ENCODE measurements around the gene CNN2. TPM values are rescaled to one million over a fixed set of nuclear protein-coding genes. Genes with fewer than 3 reads are reported as not detected.

CNN2 gene
- total RNA-seq, 1 donor, result 508 TPM

DNA sequence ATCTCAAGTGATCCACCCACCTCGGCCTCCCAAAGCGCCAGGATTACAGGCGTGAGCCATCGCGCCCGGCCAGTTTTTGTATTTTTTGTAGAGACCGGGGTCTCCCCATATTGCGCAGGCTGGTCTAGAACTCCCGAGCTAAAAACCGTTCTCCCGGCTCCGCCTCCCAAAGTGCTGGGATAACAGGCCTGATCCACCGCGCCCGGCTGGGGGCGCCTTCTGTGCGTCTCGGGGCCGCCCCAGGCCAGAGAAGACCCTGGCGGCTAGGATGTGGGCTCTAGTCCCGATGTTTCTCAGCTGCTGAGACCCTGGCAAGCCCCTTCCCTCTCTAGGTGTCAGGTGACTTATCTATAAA, 44.1 kb downstream of the CNN2 start:
- TF ChIP-seq, protein P1, sequence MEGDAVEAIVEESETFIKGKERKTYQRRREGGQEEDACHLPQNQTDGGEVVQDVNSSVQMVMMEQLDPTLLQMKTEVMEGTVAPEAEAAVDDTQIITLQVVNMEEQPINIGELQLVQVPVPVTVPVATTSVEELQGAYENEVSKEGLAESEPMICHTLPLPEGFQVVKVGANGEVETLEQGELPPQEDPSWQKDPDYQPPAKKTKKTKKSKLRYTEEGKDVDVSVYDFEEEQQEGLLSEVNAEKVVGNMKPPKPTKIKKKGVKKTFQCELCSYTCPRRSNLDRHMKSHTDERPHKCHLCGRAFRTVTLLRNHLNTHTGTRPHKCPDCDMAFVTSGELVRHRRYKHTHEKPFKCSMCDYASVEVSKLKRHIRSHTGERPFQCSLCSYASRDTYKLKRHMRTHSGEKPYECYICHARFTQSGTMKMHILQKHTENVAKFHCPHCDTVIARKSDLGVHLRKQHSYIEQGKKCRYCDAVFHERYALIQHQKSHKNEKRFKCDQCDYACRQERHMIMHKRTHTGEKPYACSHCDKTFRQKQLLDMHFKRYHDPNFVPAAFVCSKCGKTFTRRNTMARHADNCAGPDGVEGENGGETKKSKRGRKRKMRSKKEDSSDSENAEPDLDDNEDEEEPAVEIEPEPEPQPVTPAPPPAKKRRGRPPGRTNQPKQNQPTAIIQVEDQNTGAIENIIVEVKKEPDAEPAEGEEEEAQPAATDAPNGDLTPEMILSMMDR (IDR thresholded peaks at IDR 0.05; ENCODE audit: insufficient read depth, low read depth, low read length), result peak; percentile 19
- H3K4me3 ChIP-seq (ENCODE audit: low read depth, low read length), result no peak overlapping the region
- DNase-seq (ENCODE audit: low read depth), result peak; percentile 12

DNA sequence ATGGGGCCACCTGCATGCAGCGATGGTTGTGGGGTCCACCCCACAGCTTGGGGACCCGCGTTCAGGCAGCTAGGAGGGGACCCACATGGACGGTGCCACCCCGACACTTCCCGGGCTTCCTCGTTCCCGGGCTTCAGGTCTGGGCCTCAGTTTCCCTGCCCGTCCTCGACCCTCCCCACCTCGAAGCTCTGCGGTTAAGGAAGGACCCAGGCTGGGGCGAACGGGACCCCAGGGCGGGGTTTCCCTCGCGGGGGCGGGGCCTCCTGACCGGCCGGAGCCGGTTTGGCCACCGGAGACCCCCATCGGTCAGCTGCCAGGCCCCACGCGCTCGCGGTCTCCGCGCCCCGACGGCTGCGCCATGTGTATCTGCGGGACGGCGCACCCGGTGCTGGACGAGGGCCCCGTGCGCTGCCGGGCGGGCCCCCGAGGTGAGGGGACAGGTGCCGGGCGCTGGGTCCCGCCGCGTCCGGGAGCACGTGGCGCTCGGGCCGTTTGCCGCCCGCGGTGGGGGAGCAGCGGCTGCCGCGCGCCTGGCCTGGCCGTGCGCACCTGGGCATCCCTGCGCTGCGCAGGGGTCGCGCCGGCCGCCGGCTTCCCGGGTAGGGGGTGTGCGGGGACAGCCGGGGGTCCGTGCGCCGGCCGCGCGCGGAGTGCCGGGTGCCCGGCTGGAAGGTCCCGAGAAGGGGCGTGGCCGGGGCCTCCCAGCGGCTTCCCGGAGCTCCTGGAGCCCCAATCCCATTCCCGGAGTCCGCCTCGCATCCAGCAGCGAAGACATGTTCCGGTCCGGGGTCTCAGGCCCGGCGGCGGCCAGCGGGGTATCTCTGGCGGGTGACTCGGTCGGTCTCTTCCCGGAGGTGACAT, 44.8 kb downstream of the CNN2 start:
- peak overlapping the region; percentile 15 for H3K4me3 ChIP-seq (ENCODE audit: low read depth, low read length)
- TF ChIP-seq, protein P1 (IDR thresholded peaks at IDR 0.05; ENCODE audit: insufficient read depth, low read depth, low read length), result no peak
- DNase-seq (ENCODE audit: low read depth), result no peak

DNA sequence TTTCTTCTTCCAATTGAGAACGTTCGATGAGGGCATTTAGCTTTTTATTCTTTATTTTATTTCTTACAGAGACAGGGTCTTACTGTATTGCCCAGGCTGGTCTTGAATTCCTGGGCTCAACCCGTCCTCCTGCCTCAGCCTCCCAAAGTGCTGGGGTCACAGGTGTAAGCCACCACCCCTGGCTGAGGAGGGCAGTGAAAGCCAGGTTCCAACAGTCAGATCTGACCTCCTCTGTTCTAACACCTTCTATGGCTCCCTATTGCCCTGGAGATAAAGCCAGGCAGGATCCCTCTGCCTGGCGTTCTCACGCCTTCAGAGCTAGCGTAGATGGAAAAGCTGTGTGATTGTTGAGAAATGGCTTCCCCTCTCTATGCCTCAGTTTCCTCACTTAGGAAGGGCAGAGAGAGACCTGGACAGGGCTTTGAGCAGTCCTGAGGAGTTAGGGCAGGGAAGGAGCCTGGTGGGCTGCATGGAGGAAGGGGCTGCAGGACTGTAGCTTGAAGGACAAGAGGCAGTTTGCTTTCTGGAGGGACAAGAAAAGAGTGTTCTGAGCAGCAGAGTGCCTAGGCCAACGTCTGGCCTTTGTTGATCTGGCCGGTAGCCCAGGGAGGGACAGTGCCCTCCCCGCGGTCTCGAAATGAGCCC, 46.1 kb downstream of the CNN2 start:
- no peak overlapping the region for H3K4me3 ChIP-seq (ENCODE audit: low read depth, low read length)
- TF ChIP-seq, protein P1 (IDR thresholded peaks at IDR 0.05; ENCODE audit: insufficient read depth, low read depth, low read length), result no peak

DNA sequence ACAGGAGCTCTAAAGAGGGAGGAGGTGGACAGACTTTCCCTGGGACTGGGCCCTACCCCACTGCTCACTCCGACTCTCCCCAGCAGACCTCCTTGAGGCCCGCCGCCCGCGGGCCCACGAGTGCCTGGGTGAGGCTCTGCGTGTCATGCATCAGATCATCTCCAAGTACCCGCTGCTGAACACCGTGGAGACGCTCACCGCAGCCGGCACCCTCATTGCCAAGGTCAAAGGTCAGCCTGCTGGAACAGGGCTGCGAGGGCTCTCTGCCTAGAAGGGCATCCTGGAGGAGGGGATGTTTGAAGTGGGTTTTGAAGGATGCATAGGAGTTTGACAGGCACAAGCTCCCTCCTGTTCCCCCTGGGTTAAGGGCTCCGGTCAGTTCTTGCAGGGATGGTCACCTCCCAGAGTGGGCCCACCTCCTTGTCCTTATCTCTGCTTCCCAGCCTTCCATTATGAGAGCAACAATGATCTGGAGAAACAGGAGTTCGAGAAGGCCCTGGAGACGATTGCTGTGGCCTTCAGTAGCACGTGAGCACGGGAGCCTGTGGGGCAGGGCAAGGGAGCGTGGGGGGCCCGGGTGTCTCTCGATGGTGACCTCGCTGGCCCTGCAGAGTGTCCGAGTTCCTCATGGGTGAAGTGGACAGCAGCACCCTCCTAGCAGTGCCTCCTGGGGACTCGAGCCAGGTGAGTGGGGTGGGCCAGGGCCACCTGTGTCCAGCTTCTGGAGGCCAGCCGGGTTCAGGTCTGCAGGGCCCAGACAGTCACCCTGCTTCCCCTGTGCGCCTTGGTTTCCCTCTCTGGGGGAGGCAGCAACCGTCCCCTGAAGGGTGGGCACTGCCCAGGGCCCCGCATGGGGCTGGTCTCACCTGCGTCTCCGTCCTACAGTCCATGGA, 46.9 kb downstream of the CNN2 start:
- no peak overlapping the region for H3K4me3 ChIP-seq (ENCODE audit: low read depth, low read length)
- no peak for DNase-seq (ENCODE audit: low read depth)
- TF ChIP-seq, protein P1 (IDR thresholded peaks at IDR 0.05; ENCODE audit: insufficient read depth, low read depth, low read length), result no peak

More for the DNA sequence above, 46.1 kb downstream of the CNN2 start:
- DNase-seq (ENCODE audit: low read depth), result no peak

DNA sequence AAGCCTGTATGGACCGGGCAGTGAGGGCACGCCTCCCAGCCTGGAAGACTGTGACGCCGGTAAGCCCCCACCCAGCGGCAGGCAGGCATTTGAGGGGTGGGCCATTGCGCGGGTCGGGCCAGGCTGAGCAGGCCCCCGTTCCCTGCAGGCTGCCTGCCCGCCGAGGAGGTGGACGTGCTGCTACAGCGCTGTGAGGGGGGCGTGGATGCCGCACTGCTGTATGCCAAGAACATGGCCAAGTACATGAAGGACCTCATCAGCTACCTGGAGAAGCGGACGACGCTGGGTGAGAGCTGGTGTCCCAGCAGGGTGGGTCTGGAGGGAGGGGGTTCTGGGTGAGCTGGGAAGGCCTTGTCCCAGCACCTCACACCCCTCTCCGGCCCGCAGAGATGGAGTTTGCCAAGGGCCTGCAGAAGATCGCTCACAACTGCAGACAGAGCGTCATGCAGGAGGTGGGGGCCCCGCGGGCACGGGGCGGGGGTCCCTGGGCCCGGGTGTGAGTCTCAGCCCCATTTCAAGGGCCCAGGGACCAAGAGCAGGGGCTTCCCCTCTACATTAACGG, 47.6 kb downstream of the CNN2 start:
- DNase-seq (ENCODE audit: low read depth), result no peak
- no peak overlapping the region for H3K4me3 ChIP-seq (ENCODE audit: low read depth, low read length)
- TF ChIP-seq, protein P1 (IDR thresholded peaks at IDR 0.05; ENCODE audit: insufficient read depth, low read depth, low read length), result no peak

DNA sequence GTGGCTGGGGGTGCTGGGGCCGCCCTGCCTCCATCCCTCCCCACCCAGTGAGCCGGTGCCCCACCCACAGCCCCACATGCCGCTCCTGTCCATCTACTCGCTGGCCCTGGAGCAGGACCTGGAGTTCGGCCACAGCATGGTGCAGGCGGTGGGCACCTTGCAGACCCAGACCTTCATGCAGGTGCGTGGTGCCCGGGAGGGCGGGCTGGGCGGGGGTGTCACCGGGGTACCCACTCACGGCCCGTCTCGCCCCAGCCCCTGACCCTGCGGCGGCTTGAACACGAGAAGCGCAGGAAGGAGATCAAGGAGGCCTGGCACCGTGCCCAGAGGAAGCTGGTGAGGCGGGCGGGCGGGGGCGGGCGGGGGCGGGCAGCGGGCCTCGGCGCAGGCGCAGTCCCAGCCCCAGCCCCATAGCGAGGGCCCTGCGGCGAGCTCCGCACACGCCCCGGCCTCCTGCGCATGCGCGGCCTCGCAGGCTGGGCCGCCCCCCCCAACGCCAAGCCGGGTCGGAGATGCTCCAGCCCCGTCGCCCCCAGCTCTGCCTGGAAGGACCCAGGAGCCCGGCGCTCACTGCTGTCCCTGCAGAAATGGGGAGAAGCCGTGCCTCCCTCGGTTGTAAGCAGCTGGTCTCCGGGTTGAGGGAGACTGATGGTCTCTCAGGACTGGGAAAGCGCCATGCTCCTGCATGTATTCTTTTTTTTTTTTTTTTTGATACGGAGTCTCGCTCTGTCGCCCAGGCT, 48.3 kb downstream of the CNN2 start:
- H3K4me3 ChIP-seq (ENCODE audit: low read depth, low read length), result peak overlapping the region; percentile 64
- TF ChIP-seq, protein P1 (IDR thresholded peaks at IDR 0.05; ENCODE audit: insufficient read depth, low read depth, low read length), result no peak
- DNase-seq (ENCODE audit: low read depth), result peak; percentile 75
